Calu3 (cell line): ENCODE results near the gene TP63. TPM values are rescaled to one million over a fixed set of nuclear protein-coding genes. Genes with fewer than 3 reads are reported as not detected.

Experiments
- BruUV-seq: library from RNA; stranded (reverse); fragments of 400-500 nt; replicated peaks from 2 replicates; lab custom pipeline; 2021; lab: Mats Ljungman, UMichigan
- CTCF ChIA-PET: fragments of 300-600 bp; sonication (Branson Sonifier 250); formaldehyde crosslinking; loops from one replicate; lab custom pipeline; 2022; ENCODE audit warnings: antibody characterized with exemption; lab: Charles Lee
- DNase-seq: peaks from one replicate; pipeline ENCODE4 v3.0.0; 2022
- H3K27ac Mint-ChIP-seq: one replicate; pipeline ENCODE4 v1.8.0; 2022; ENCODE audit warnings: mixed read lengths; ENCODE audit not compliant: unreplicated experiment
- H3K27me3 Mint-ChIP-seq: one replicate; pipeline ENCODE4 v1.8.0; 2022; ENCODE audit warnings: mixed read lengths; ENCODE audit not compliant: unreplicated experiment
- H3K36me3 Mint-ChIP-seq: one replicate; pipeline ENCODE4 v1.8.0; 2022; ENCODE audit warnings: mild to moderate bottlenecking, moderate library complexity, mixed read lengths; ENCODE audit not compliant: insufficient read depth, unreplicated experiment
- H3K4me1 Mint-ChIP-seq: one replicate; pipeline ENCODE4 v1.8.0; 2022; ENCODE audit warnings: mild to moderate bottlenecking, low read depth, mixed read lengths; ENCODE audit not compliant: unreplicated experiment
- H3K4me3 Mint-ChIP-seq: one replicate; pipeline ENCODE4 v1.8.0; 2022; ENCODE audit warnings: mild to moderate bottlenecking, low read depth, moderate library complexity, mixed read lengths; ENCODE audit not compliant: unreplicated experiment
- H3K9me3 Mint-ChIP-seq: one replicate; pipeline ENCODE4 v1.8.0; 2022; ENCODE audit warnings: low read depth, mixed read lengths; ENCODE audit not compliant: unreplicated experiment
- intact Hi-C: fragments of 100-400 bp; cut with micrococcal nuclease; formaldehyde crosslinking; loops from one replicate; pipeline ENCODE4 v1.10.0; 2022; ENCODE audit not compliant: unreplicated experiment
- total RNA-seq: library from RNA; stranded (reverse); gene quantifications from 2 replicates; pipeline ENCODE4 v1.2.3, GENCODE V29; 2022
- TF ChIP-seq, protein P1 (sequence below): fragments of 200-600 bp; IDR thresholded peaks from one replicate; pipeline ENCODE4 v1.8.0; 2022; ENCODE audit warnings: antibody characterized with exemption; ENCODE audit not compliant: unreplicated experiment

TP63 gene
- total RNA-seq, 1 experiment from 2014 or later = not detected

- BruUV-seq = no TSS peak
- H3K9me3 Mint-ChIP-seq = peaks cover 13% of the 10 kb centered on the region
- no peak for DNase-seq
- H3K27ac Mint-ChIP-seq = no peak overlapping the region
- H3K27me3 Mint-ChIP-seq = no peaks in the 10 kb centered on the region
- H3K4me3 Mint-ChIP-seq = no peak overlapping the region
- CTCF ChIA-PET = no interaction called here
- TF ChIP-seq, protein P1, sequence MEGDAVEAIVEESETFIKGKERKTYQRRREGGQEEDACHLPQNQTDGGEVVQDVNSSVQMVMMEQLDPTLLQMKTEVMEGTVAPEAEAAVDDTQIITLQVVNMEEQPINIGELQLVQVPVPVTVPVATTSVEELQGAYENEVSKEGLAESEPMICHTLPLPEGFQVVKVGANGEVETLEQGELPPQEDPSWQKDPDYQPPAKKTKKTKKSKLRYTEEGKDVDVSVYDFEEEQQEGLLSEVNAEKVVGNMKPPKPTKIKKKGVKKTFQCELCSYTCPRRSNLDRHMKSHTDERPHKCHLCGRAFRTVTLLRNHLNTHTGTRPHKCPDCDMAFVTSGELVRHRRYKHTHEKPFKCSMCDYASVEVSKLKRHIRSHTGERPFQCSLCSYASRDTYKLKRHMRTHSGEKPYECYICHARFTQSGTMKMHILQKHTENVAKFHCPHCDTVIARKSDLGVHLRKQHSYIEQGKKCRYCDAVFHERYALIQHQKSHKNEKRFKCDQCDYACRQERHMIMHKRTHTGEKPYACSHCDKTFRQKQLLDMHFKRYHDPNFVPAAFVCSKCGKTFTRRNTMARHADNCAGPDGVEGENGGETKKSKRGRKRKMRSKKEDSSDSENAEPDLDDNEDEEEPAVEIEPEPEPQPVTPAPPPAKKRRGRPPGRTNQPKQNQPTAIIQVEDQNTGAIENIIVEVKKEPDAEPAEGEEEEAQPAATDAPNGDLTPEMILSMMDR = no peak
- peaks cover 12% of the 10 kb centered on the region for H3K4me1 Mint-ChIP-seq
- H3K36me3 Mint-ChIP-seq = no peaks in the 10 kb centered on the region
- intact Hi-C loops = no loop called here
Measured at GRCh38 chr3:189646853-189647542, 15.8 kb downstream of the TP63 start.

DNA sequence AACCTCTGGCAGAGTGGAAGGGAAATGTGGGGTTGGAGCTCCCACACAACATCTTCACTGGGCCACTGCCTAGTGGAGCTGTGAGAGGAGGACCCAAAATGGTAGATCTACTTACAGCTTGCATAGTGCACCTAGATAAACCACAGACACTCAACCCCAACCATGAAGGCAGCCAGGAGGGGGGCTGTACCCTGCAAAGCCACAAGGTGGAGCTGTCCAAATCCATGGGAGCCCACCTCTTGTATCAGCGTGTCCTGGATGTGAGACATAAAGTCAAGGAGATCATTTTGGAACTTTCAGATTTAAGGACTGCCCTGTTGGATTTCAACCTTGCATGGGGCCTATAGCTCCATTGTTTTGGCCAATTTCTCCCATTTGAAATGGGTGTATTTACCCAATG is 20.9 kb downstream of the TP63 start:
- Mint-ChIP-seq H3K27ac (no peak overlapping the region), H3K9me3 (peaks cover 19% of the 10 kb centered on the region), H3K4me3 (no peak overlapping the region), H3K27me3 (no peaks in the 10 kb centered on the region), H3K36me3 (no peaks in the 10 kb centered on the region), H3K4me1 (peaks cover 12% of the 10 kb centered on the region)
- TF ChIP-seq, protein P1 = peak; percentile 28
- intact Hi-C loops = no loop called here
- no TSS peak for BruUV-seq
- CTCF ChIA-PET = interaction anchor here (0.6 to 1.3 kb wide), 4 partner anchors 13 to 801 kb away, joined by 3 to 7 read pairs (median 4); no protein-coding TSS in a partner anchor
- DNase-seq = no peak

- Mint-ChIP-seq H3K9me3 (peaks cover 12% of the 10 kb centered on the region), H3K36me3 (no peaks in the 10 kb centered on the region), H3K4me1 (no peaks in the 10 kb centered on the region), H3K27me3 (no peaks in the 10 kb centered on the region), H3K4me3 (no peak overlapping the region), H3K27ac (no peak overlapping the region)
- CTCF ChIA-PET = interaction anchor here (1.1 kb wide), 1 partner anchor 9 kb away, joined by 3 read pairs; no protein-coding TSS in a partner anchor
- no TSS peak for BruUV-seq
- no peak for DNase-seq
- TF ChIP-seq, protein P1 = no peak
- intact Hi-C loops = no loop called here
Measured at GRCh38 chr3:189655617-189656016, 24.4 kb downstream of the TP63 start.

GRCh38 chr3:189659571-189659970 is 28.4 kb downstream of the TP63 start:
- Mint-ChIP-seq H3K4me3 (no peak overlapping the region), H3K27me3 (no peaks in the 10 kb centered on the region), H3K4me1 (peaks cover 5% of the 10 kb centered on the region), H3K36me3 (no peaks in the 10 kb centered on the region), H3K27ac (no peak overlapping the region), H3K9me3 (peaks cover 9% of the 10 kb centered on the region)
- CTCF ChIA-PET = no interaction called here
- BruUV-seq = no TSS peak
- TF ChIP-seq, protein P1 = no peak
- no peak for DNase-seq
- intact Hi-C loops = no loop called here
